B cell (primary cell): ENCODE measurements around the gene NTNG1. TPM values are rescaled to one million over a fixed set of nuclear protein-coding genes. Genes with fewer than 3 reads are reported as not detected.

Source experiments
- ATAC-seq: fragments of 200-7000 bp; cut with Tn5 transposase; one replicate; pipeline ENCODE4 v1.10.0; 2021; ENCODE audit warnings: low read depth, mild to moderate bottlenecking, moderate number of reproducible peaks, moderate library complexity
- CTCF ChIA-PET: fragments of 350-600 bp; sonication (Branson Sonifier 250); formaldehyde crosslinking; loops from one replicate; lab custom pipeline; 2021; ENCODE audit warnings: antibody characterized with exemption, inconsistent platforms; lab: Charles Lee
- POLR2A ChIA-PET: fragments of 350-600 bp; sonication (Branson Sonifier 250); formaldehyde crosslinking; loops from one replicate; lab custom pipeline; 2021; ENCODE audit warnings: antibody characterized with exemption; lab: Charles Lee
- DNase-seq: peaks from one replicate; pipeline ENCODE4 v3.0.0; 2013
- H2AFZ ChIP-seq: 2 replicates; pipeline ENCODE4 v1.6.1; 2012; ENCODE audit warnings: mild to moderate bottlenecking, low read depth, low read length; ENCODE audit not compliant: insufficient read depth, poor library complexity, severe bottlenecking
- H3K27ac ChIP-seq, 2 donors: 1 replicate in 1 of 2; 2 replicates in 1 of 2; pipeline ENCODE4 v1.5.1; 2012 to 2013; ENCODE audit warnings: low read length in 2 of 2, mild to moderate bottlenecking in 2 of 2, moderate library complexity in 1 of 2
- H3K27me3 ChIP-seq, 4 experiments: fragments of 200-600 bp in 1 of 4; sonication (generic) in 1 of 4; replicated peaks in 1 of 4; 1 replicate in 2 of 4; 2 replicates in 2 of 4; pipeline versions ENCODE4 v1.6.1 to v1.7.0; 2013 to 2016; ENCODE audit warnings: low read length in 3 of 4, mild to moderate bottlenecking in 2 of 4, mixed read lengths in 1 of 4, moderate library complexity in 1 of 4; ENCODE audit not compliant: insufficient read depth in 4 of 4, control insufficient read depth in 3 of 4; ENCODE audit errors: control extremely low read depth in 1 of 4
- H3K36me3 ChIP-seq, 2 experiments: replicated peaks in 1 of 2; 1 replicate in 1 of 2; 2 replicates in 1 of 2; pipeline versions ENCODE4 v1.6.1 to v1.7.1; 2013; ENCODE audit warnings: low read length in 1 of 2; ENCODE audit not compliant: insufficient read depth in 2 of 2, control insufficient read depth in 1 of 2; ENCODE audit errors: control extremely low read depth in 1 of 2, extremely low read depth in 1 of 2
- H3K4me1 ChIP-seq, 2 donors: fragments of 200-600 bp in 1 of 2; sonication (generic) in 1 of 2; 1 replicate in 1 of 2; 2 replicates in 1 of 2; pipeline versions ENCODE4 v1.5.1 to v1.6.1; 2013 to 2017; ENCODE audit warnings: low read length in 2 of 2; ENCODE audit not compliant: control insufficient read depth in 2 of 2, insufficient read depth in 2 of 2
- H3K4me2 ChIP-seq: replicated peaks from 2 replicates; pipeline ENCODE3; 2012; ENCODE audit warnings: mild to moderate bottlenecking, low read depth, low read length; ENCODE audit not compliant: poor library complexity, severe bottlenecking
- H3K4me3 ChIP-seq, 5 experiments: fragments of 200-600 bp in 1 of 5; sonication (generic) in 1 of 5; 1 replicate in 3 of 5; 2 replicates in 2 of 5; pipeline versions ENCODE4 v1.5.1 to v1.7.0; 2011 to 2016; ENCODE audit warnings: low read length in 4 of 5, mild to moderate bottlenecking in 4 of 5, low read depth in 2 of 5, control low read depth in 1 of 5, moderate library complexity in 1 of 5; ENCODE audit not compliant: insufficient read depth in 1 of 5; ENCODE audit errors: control extremely low read depth in 1 of 5, extremely low read depth in 1 of 5
- H3K79me2 ChIP-seq: fragments of 200-600 bp; sonication (generic); one replicate; pipeline ENCODE4 v1.6.0; 2016; ENCODE audit warnings: low read length; ENCODE audit not compliant: control insufficient read depth, insufficient read depth
- H3K9ac ChIP-seq: fragments of 200-600 bp; sonication (generic); 2 replicates; pipeline ENCODE4 v1.6.1; 2017; ENCODE audit warnings: mild to moderate bottlenecking, low read length, moderate library complexity
- H3K9me3 ChIP-seq, 3 donors: one replicate each; pipeline versions ENCODE4 v1.6.1 to v1.7.1; 2013; ENCODE audit warnings: low read length in 2 of 3; ENCODE audit not compliant: control insufficient read depth in 2 of 3, insufficient read depth in 1 of 3; ENCODE audit errors: control extremely low read depth in 1 of 3
- H4K20me1 ChIP-seq: 2 replicates; pipeline ENCODE4 v1.6.0; 2012; ENCODE audit warnings: mild to moderate bottlenecking, low read length; ENCODE audit not compliant: insufficient read depth, control insufficient read depth, poor library complexity, severe bottlenecking
- H3K27ac Mint-ChIP-seq: one replicate; pipeline ENCODE4 v1.8.0; 2021; ENCODE audit warnings: mixed read lengths
- H3K27me3 Mint-ChIP-seq: one replicate; pipeline ENCODE4 v1.8.0; 2021; ENCODE audit warnings: mixed read lengths
- H3K4me1 Mint-ChIP-seq: one replicate; pipeline ENCODE4 v1.8.0; 2021; ENCODE audit warnings: mixed read lengths
- H3K4me3 Mint-ChIP-seq: one replicate; pipeline ENCODE4 v1.8.0; 2021; ENCODE audit warnings: mixed read lengths
- H3K9me3 Mint-ChIP-seq: one replicate; pipeline ENCODE4 v1.8.0; 2022; ENCODE audit warnings: mixed read lengths; ENCODE audit not compliant: insufficient read depth
- EZH2 ChIP-seq: IDR thresholded peaks from 2 replicates; pipeline ENCODE4 v1.6.1; 2012; ENCODE audit warnings: borderline replicate concordance, low read depth, mild to moderate bottlenecking, moderate library complexity, low read length; ENCODE audit not compliant: insufficient read depth, poor library complexity, severe bottlenecking
- WGBS: methylation state at CpG from one replicate; pipeline ENCODE4 v1.1.5; 2013; ENCODE audit warnings: missing lambda C conversion rate; ENCODE audit not compliant: insufficient coverage; 5-methylcytosine and 5-hydroxymethylcytosine counted together
- intact Hi-C: fragments of 100-400 bp; cut with micrococcal nuclease; formaldehyde crosslinking; loops from one replicate; pipeline ENCODE4 v1.10.0; 2022
- polyA plus RNA-seq: library from polyadenylated mRNA; depleted of rRNA; stranded (reverse); fragments of >200 nt; gene quantifications from 2 replicates; pipeline ENCODE4 v1.2.3, GENCODE V29; 2012
- total RNA-seq, 2 donors: library from RNA; stranded (reverse); fragments of 120-200 nt in 1 of 2; gene quantifications; 1 replicate in 1 of 2; 2 replicates in 1 of 2; pipeline versions ENCODE4 v1.2.3 to v1.2.4, GENCODE V29; 2013 to 2022
- TF ChIP-seq, protein P1 (sequence below): fragments of 200-600 bp; IDR thresholded peaks from one replicate; pipeline ENCODE4 v1.8.0; 2022; ENCODE audit warnings: antibody characterized with exemption, mild to moderate bottlenecking

Gene NTNG1
- total and polyA plus RNA-seq, 2 donors (not counting 1 experiment from before 2014, with no cell fraction given): 2.8 to 3.7 TPM

- CTCF ChIA-PET: no interaction called here
- H3K9me3 Mint-ChIP-seq: peaks cover 3% of the 10 kb centered on the region
- intact Hi-C loops: no loop called here
- peaks cover 0 to 4% of the 10 kb centered on the region in 2 donors for H3K4me1 ChIP-seq
- no peaks in the 10 kb centered on the region for H3K27me3 ChIP-seq
- no peak overlapping the region for H3K4me2 ChIP-seq
- no peaks in the 10 kb centered on the region for H3K36me3 ChIP-seq
- H3K79me2 ChIP-seq: no peaks in the 10 kb centered on the region
- no peak overlapping the region for H3K27ac ChIP-seq
- H3K27me3 Mint-ChIP-seq: no peaks in the 10 kb centered on the region
- DNase-seq (no peak), ATAC-seq (no peak)
- no peak overlapping the region for H3K27ac Mint-ChIP-seq
- TF ChIP-seq, protein P1, sequence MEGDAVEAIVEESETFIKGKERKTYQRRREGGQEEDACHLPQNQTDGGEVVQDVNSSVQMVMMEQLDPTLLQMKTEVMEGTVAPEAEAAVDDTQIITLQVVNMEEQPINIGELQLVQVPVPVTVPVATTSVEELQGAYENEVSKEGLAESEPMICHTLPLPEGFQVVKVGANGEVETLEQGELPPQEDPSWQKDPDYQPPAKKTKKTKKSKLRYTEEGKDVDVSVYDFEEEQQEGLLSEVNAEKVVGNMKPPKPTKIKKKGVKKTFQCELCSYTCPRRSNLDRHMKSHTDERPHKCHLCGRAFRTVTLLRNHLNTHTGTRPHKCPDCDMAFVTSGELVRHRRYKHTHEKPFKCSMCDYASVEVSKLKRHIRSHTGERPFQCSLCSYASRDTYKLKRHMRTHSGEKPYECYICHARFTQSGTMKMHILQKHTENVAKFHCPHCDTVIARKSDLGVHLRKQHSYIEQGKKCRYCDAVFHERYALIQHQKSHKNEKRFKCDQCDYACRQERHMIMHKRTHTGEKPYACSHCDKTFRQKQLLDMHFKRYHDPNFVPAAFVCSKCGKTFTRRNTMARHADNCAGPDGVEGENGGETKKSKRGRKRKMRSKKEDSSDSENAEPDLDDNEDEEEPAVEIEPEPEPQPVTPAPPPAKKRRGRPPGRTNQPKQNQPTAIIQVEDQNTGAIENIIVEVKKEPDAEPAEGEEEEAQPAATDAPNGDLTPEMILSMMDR: no peak
- TF ChIP-seq EZH2: no peak
- no peak overlapping the region for H3K4me3 Mint-ChIP-seq
- 100% methylated on average over 1 of the region's 3 CpGs for WGBS
- H3K9me3 ChIP-seq: peaks cover 0 to 4% (median 3%) of the 10 kb centered on the region in 3 donors
- no peaks in the 10 kb centered on the region for H4K20me1 ChIP-seq
- peaks cover 6% of the 10 kb centered on the region for H3K4me1 Mint-ChIP-seq
- POLR2A ChIA-PET: no interaction called here
- H3K4me3 ChIP-seq: no peak overlapping the region
- no peak overlapping the region for H2AFZ ChIP-seq
- H3K9ac ChIP-seq: no peak overlapping the region
These were observed 28.8 kb downstream of the NTNG1 start for GRCh38 chr1:107169615-107170014.

GRCh38 chr1:107171333-107171732, 30.5 kb downstream of the NTNG1 start:
- no peak for DNase-seq
- no peak overlapping the region for H3K4me2 ChIP-seq
- no peaks in the 10 kb centered on the region for H3K27me3 ChIP-seq
- H3K36me3 ChIP-seq: no peaks in the 10 kb centered on the region
- H3K9ac ChIP-seq: no peak overlapping the region
- CTCF ChIA-PET: no interaction called here
- no peak for ATAC-seq
- no peaks in the 10 kb centered on the region for H3K9me3 ChIP-seq
- H3K27ac ChIP-seq: no peak overlapping the region
- POLR2A ChIA-PET: no interaction called here
- no peak overlapping the region for H3K4me3 Mint-ChIP-seq
- H3K27me3 Mint-ChIP-seq: no peaks in the 10 kb centered on the region
- no peaks in the 10 kb centered on the region for H4K20me1 ChIP-seq
- peaks cover 6% of the 10 kb centered on the region for H3K4me1 Mint-ChIP-seq
- H3K4me1 ChIP-seq: peaks cover 0 to 4% of the 10 kb centered on the region in 2 donors
- H3K79me2 ChIP-seq: no peaks in the 10 kb centered on the region
- WGBS: 86% methylated on average over 4 of the region's 5 CpGs
- no peaks in the 10 kb centered on the region for H3K9me3 Mint-ChIP-seq
- TF ChIP-seq, protein P1: no peak
- no peak for TF ChIP-seq EZH2
- no peak overlapping the region for H3K27ac Mint-ChIP-seq
- H2AFZ ChIP-seq: no peak overlapping the region
- no peak overlapping the region for H3K4me3 ChIP-seq
- intact Hi-C loops: no loop called here
